RWPE2 (cell line): ENCODE measurements around the gene ZNF438.

Experiments used
- ATAC-seq: fragments of 200-7000 bp; cut with Tn5 transposase; 3 replicates; pipeline ENCODE4 v1.9.1; 2021; ENCODE audit warnings: low read depth
- DNase-seq: peaks from one replicate; pipeline ENCODE4 v3.0.0-alpha.2; 2020; ENCODE audit warnings: low spot score
- H3K27ac ChIP-seq: fragments of 450-650 bp; 2 replicates; pipeline ENCODE4 v1.5.1; 2017; ENCODE audit warnings: mild to moderate bottlenecking; ENCODE audit not compliant: poor library complexity, severe bottlenecking
- H3K27me3 ChIP-seq: fragments of 250-450 bp; sonication (Bioruptor Pico); 2 replicates; pipeline ENCODE4 v1.5.1; 2021; ENCODE audit warnings: mild to moderate bottlenecking, moderate library complexity; ENCODE audit not compliant: insufficient read depth, poor library complexity, severe bottlenecking
- H3K36me3 ChIP-seq: fragments of 250-450 bp; sonication (Bioruptor Pico); 2 replicates; pipeline ENCODE4 v1.5.1; 2020; ENCODE audit warnings: low read depth, mild to moderate bottlenecking, moderate library complexity
- H3K4me1 ChIP-seq: fragments of 250-450 bp; sonication (Bioruptor Pico); 2 replicates; pipeline ENCODE4 v1.5.1; 2021; ENCODE audit warnings: mild to moderate bottlenecking, moderate library complexity; ENCODE audit not compliant: insufficient read depth, poor library complexity, severe bottlenecking
- H3K4me3 ChIP-seq: fragments of 250-450 bp; sonication (Bioruptor Pico); 2 replicates; pipeline ENCODE4 v1.5.1; 2021; ENCODE audit warnings: mild to moderate bottlenecking, moderate library complexity; ENCODE audit not compliant: severe bottlenecking
- H3K9me3 ChIP-seq: fragments of 250-450 bp; sonication (Bioruptor Pico); 2 replicates; pipeline ENCODE4 v1.5.1; 2021; ENCODE audit warnings: mild to moderate bottlenecking, moderate library complexity; ENCODE audit not compliant: severe bottlenecking
- TF ChIP-seq, protein P1 (sequence below): fragments of 450-650 bp; IDR thresholded peaks from one replicate; pipeline ENCODE4 v1.5.1; 2017; ENCODE audit warnings: mild to moderate bottlenecking, moderate library complexity; ENCODE audit not compliant: poor library complexity, severe bottlenecking

Gene ZNF438, protein sequence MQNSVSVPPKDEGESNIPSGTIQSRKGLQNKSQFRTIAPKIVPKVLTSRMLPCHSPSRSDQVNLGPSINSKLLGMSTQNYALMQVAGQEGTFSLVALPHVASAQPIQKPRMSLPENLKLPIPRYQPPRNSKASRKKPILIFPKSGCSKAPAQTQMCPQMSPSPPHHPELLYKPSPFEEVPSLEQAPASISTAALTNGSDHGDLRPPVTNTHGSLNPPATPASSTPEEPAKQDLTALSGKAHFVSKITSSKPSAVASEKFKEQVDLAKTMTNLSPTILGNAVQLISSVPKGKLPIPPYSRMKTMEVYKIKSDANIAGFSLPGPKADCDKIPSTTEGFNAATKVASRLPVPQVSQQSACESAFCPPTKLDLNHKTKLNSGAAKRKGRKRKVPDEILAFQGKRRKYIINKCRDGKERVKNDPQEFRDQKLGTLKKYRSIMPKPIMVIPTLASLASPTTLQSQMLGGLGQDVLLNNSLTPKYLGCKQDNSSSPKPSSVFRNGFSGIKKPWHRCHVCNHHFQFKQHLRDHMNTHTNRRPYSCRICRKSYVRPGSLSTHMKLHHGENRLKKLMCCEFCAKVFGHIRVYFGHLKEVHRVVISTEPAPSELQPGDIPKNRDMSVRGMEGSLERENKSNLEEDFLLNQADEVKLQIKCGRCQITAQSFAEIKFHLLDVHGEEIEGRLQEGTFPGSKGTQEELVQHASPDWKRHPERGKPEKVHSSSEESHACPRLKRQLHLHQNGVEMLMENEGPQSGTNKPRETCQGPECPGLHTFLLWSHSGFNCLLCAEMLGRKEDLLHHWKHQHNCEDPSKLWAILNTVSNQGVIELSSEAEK

DNA sequence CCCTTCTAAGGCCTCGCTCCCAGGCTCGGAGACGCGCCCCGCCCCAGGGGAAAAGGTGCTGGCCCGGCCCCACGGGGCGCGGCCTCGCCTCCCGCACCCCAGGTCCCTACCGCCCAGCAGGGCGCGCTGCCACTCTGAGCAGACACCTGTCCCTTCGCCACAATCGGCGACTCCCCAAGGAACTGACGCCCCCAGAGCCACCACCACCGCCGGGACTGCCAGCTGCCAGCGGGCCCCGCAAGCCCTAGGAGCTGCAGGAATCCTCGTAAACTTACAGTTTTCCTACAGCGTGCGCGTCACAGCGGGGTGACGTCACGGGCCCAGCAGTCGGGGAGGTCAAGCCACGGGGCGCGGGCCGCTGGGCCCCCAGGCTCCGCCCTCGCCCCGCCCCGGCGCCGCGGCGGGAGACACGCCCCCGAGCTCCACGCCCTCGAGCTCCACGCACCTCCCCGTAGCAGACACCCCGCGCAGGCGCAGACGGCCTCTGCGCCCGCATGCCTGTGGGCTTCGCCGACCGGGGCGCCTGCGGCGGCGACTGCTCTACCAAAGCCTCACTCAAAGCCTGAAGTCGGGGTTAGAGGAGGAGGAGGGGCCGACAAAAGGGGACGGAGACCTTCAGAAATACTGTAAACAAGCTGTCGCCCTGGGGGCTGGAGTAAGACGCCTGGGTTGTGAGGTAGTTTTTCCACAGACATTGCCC lies at the start of gene ZNF438:
Gene ZNF438, minus strand, starts transcription at position 308 of the 700 bp plus-strand sequence. CDS start 154,831 bp downstream, outside the sequence.
- DNase-seq (peak; percentile 79), ATAC-seq (peak; percentile 67)
- Histone ChIP-seq H3K4me3 (peak within 1 kb of the TSS; percentile 47), H3K36me3 (no peaks in the 10 kb centered on the region), H3K27me3 (no peaks in the 10 kb centered on the region), H3K27ac (peak within 1 kb of the TSS; percentile 72), H3K9me3 (no peaks in the 10 kb centered on the region), H3K4me1 (peaks cover 14% of the 10 kb centered on the region)
- TF ChIP-seq, protein P1, sequence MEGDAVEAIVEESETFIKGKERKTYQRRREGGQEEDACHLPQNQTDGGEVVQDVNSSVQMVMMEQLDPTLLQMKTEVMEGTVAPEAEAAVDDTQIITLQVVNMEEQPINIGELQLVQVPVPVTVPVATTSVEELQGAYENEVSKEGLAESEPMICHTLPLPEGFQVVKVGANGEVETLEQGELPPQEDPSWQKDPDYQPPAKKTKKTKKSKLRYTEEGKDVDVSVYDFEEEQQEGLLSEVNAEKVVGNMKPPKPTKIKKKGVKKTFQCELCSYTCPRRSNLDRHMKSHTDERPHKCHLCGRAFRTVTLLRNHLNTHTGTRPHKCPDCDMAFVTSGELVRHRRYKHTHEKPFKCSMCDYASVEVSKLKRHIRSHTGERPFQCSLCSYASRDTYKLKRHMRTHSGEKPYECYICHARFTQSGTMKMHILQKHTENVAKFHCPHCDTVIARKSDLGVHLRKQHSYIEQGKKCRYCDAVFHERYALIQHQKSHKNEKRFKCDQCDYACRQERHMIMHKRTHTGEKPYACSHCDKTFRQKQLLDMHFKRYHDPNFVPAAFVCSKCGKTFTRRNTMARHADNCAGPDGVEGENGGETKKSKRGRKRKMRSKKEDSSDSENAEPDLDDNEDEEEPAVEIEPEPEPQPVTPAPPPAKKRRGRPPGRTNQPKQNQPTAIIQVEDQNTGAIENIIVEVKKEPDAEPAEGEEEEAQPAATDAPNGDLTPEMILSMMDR = peak; percentile 62

DNA sequence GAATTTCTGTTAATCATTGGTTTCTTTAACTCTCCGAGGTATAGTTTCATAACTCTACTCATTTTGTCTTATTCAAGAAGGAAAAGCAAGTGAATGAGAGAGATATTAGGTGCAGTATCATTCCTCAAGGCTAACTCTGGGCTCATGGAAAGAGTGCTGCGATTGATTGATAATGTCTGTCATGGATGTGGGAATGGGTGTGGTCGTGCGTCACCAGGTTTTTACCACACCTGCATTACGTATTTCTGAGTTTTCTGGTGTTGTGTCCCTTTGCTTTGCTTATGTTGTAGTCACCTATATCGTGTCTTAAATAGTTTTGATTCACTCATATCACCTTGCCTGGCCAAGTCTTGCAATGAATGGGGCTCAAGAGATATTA lies 44.9 kb upstream of the ZNF438 start:
- ATAC-seq = no peak
- H3K4me3 ChIP-seq = no peak overlapping the region
- TF ChIP-seq, protein P1 = no peak
- no peaks in the 10 kb centered on the region for H3K9me3 ChIP-seq
- H3K27ac ChIP-seq = peak overlapping the region; percentile 70
- peaks cover 16% of the 10 kb centered on the region for H3K4me1 ChIP-seq
- no peak for DNase-seq
- no peaks in the 10 kb centered on the region for H3K27me3 ChIP-seq
- no peaks in the 10 kb centered on the region for H3K36me3 ChIP-seq

DNA sequence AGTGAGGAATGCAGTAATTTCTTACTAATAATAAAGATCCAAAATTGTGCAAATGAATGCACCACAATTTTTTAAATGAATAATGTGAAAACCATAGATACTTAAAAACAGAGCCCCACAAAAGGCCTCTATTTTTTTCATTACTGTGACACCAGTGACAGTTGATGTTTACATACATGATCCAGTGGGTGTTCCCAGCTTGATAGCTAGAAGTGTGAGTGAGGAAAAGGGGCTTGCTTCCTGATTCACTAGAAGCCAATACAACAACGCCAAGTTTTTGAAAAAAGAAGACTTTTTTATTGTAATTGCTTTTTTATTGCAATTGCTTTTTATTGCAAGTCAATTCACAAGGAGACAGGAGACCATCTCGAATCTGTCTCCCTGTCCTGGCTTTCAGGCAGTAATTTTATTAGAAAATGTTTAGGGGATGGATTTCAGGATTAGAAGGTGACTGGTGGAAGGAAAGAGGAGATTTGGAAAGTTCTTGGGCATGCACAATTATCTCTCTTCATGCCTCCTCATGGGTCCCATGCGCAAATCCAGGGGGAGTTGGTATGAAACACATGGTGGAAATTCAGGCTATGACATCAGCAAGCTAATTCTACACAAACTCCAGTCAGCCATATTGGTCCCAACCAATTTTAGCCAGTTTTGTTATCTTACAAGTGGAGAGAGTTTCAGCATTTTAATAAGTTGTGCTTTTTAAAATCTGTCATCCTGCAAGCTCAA lies 44.4 kb upstream of the ZNF438 start:
- ATAC-seq = no peak
- Histone ChIP-seq H3K9me3 (no peaks in the 10 kb centered on the region), H3K27ac (peak overlapping the region; percentile 70), H3K4me1 (peaks cover 16% of the 10 kb centered on the region), H3K36me3 (no peaks in the 10 kb centered on the region), H3K4me3 (no peak overlapping the region), H3K27me3 (no peaks in the 10 kb centered on the region)
- no peak for DNase-seq
- TF ChIP-seq, protein P1 = no peak

DNA sequence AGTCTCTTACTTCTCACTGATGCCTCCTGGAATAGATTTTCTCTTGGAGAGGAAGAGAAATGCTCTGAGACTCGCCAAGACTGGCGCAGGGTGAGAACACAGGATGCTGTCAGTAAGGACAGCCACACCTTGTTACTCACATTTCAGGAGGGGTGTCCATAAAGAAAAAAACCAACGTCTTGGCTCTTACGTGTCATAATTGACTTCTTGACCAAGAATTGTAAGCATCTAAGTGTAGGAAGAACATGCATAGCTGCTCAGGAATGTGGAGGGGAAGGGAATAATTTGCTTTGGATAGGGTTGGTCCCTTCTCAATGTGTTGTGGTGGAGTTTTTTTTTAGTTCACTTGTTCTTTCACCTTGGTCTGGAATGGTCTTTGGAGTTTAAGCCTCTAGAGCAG lies 43.8 kb upstream of the ZNF438 start:
- TF ChIP-seq, protein P1 = no peak
- Histone ChIP-seq H3K4me1 (peaks cover 16% of the 10 kb centered on the region), H3K9me3 (no peaks in the 10 kb centered on the region), H3K4me3 (no peak overlapping the region), H3K36me3 (no peaks in the 10 kb centered on the region), H3K27me3 (no peaks in the 10 kb centered on the region), H3K27ac (peak overlapping the region; percentile 70)
- peak; percentile 93 for ATAC-seq
- DNase-seq = no peak
